SU-DHL-6 (cell line): ENCODE measurements around the gene OR4F17.
"Not testable (repeated sequence)": the region's sequence is repeated elsewhere in the genome, so short reads cannot be mapped to it uniquely, and the experiment has no call there.

Experiments used
- H2AFZ ChIP-seq: fragments of 200-600 bp; sonication (generic); 2 replicates; pipeline ENCODE4 v1.6.1; 2014; ENCODE audit warnings: low read depth, mild to moderate bottlenecking, moderate library complexity, mixed read lengths, antibody characterized with exemption, low read length; ENCODE audit not compliant: severe bottlenecking
- H3F3A ChIP-seq: fragments of 200-600 bp; shearing (Covaris generic); 2 replicates; pipeline ENCODE4 v1.6.0; 2016; ENCODE audit warnings: antibody characterized with exemption, mild to moderate bottlenecking; ENCODE audit not compliant: insufficient read depth
- H3K27ac ChIP-seq: fragments of 200-600 bp; sonication (generic); 2 replicates; pipeline ENCODE4 v1.5.1; 2016; ENCODE audit warnings: low read depth, mild to moderate bottlenecking, low read length, moderate library complexity, mixed read lengths
- H3K27me3 ChIP-seq: fragments of 200-600 bp; sonication (generic), shearing (Covaris generic); 2 replicates; pipeline ENCODE4 v1.6.0; 2014; ENCODE audit warnings: mild to moderate bottlenecking, low read length
- H3K36me3 ChIP-seq: fragments of 200-600 bp; sonication (generic); 2 replicates; pipeline ENCODE4 v1.6.1; 2014; ENCODE audit warnings: mild to moderate bottlenecking, low read length, mixed read lengths
- H3K4me2 ChIP-seq: fragments of 300-600, 200-600 bp; shearing (Covaris generic), sonication (generic); 2 replicates; pipeline ENCODE4 v1.6.0; 2014; ENCODE audit warnings: low read length, low read depth, mild to moderate bottlenecking; ENCODE audit not compliant: poor library complexity, severe bottlenecking
- H3K4me3 ChIP-seq: fragments of 200-600 bp; sonication (generic); 2 replicates; pipeline ENCODE4 v1.5.1; 2014; ENCODE audit warnings: antibody characterized with exemption, low read length, mild to moderate bottlenecking, mixed read lengths; ENCODE audit not compliant: insufficient read depth, poor library complexity, severe bottlenecking
- H3K79me2 ChIP-seq: fragments of 200-600 bp; sonication (generic); 2 replicates; pipeline ENCODE4 v1.6.1; 2014; ENCODE audit warnings: mild to moderate bottlenecking, low read length, moderate library complexity; ENCODE audit not compliant: insufficient read depth
- H3K9ac ChIP-seq: fragments of 200-600 bp; sonication (generic); 2 replicates; pipeline ENCODE4 v1.7.0; 2014; ENCODE audit warnings: mild to moderate bottlenecking, low read length
- H3K9me2 ChIP-seq: fragments of 200-600 bp; sonication (generic); replicated peaks from 2 replicates; pipeline ENCODE4 v1.6.1; 2014; ENCODE audit warnings: low read length; ENCODE audit not compliant: insufficient read depth
- H3K9me3 ChIP-seq: fragments of 200-600 bp; sonication (generic); 2 replicates; pipeline ENCODE4 v1.6.1; 2014; ENCODE audit warnings: low read length, mixed read lengths; ENCODE audit not compliant: insufficient read depth
- H4K20me1 ChIP-seq: fragments of 200-600 bp; sonication (generic); 2 replicates; pipeline ENCODE4 v1.6.1; 2014; ENCODE audit warnings: low read depth, mild to moderate bottlenecking, antibody characterized with exemption, low read length, moderate library complexity, mixed read lengths

Gene OR4F17

GRCh38 chr19:106804-107203 is at the start of gene OR4F17:
OR4F17 (plus strand) TSS chr19:107104; CDS start chr19:110679, 3,575 bp downstream.
- not testable (repeated sequence) for H3K79me2 ChIP-seq, H3K36me3 ChIP-seq, H2AFZ ChIP-seq, H3K4me2 ChIP-seq, H3K9me2 ChIP-seq, H3K9me3 ChIP-seq, H3K9ac ChIP-seq, H3K27ac ChIP-seq, H3F3A ChIP-seq, H3K4me3 ChIP-seq, H4K20me1 ChIP-seq, H3K27me3 ChIP-seq

GRCh38 chr19:70793-71192 is 36.1 kb upstream of the OR4F17 start:
- H3K4me3 ChIP-seq, H3K9me2 ChIP-seq, H3F3A ChIP-seq, H2AFZ ChIP-seq, H3K9me3 ChIP-seq, H3K27me3 ChIP-seq, H3K79me2 ChIP-seq, H3K36me3 ChIP-seq, H4K20me1 ChIP-seq, H3K9ac ChIP-seq, H3K27ac ChIP-seq, H3K4me2 ChIP-seq: not testable (repeated sequence)

GRCh38 chr19:82864-83263 is 24.0 kb upstream of the OR4F17 start:
- not testable (repeated sequence) for H3K27me3 ChIP-seq

GRCh38 chr19:83626-84025 is 23.3 kb upstream of the OR4F17 start:
- not testable (repeated sequence) for H3K27me3 ChIP-seq, H3K79me2 ChIP-seq, H3K9ac ChIP-seq, H4K20me1 ChIP-seq, H3K9me3 ChIP-seq, H3K27ac ChIP-seq, H3K4me3 ChIP-seq, H3K36me3 ChIP-seq, H2AFZ ChIP-seq, H3F3A ChIP-seq, H3K9me2 ChIP-seq, H3K4me2 ChIP-seq

More at GRCh38 chr19:82864-83263, 24.0 kb upstream of the OR4F17 start:
- H3K36me3 ChIP-seq, H3F3A ChIP-seq, H4K20me1 ChIP-seq, H3K9me2 ChIP-seq, H2AFZ ChIP-seq, H3K79me2 ChIP-seq, H3K4me2 ChIP-seq, H3K27ac ChIP-seq, H3K9me3 ChIP-seq, H3K4me3 ChIP-seq, H3K9ac ChIP-seq: not testable (repeated sequence)

GRCh38 chr19:90678-91077 is 16.2 kb upstream of the OR4F17 start:
- not testable (repeated sequence) for H4K20me1 ChIP-seq, H3K9ac ChIP-seq, H3K27me3 ChIP-seq, H3K79me2 ChIP-seq, H3F3A ChIP-seq, H2AFZ ChIP-seq, H3K4me3 ChIP-seq, H3K4me2 ChIP-seq, H3K9me3 ChIP-seq, H3K36me3 ChIP-seq, H3K27ac ChIP-seq, H3K9me2 ChIP-seq

- H3K9ac ChIP-seq, H3K36me3 ChIP-seq, H3K9me3 ChIP-seq, H4K20me1 ChIP-seq, H3K4me3 ChIP-seq, H2AFZ ChIP-seq, H3K27ac ChIP-seq, H3F3A ChIP-seq, H3K4me2 ChIP-seq, H3K27me3 ChIP-seq, H3K79me2 ChIP-seq, H3K9me2 ChIP-seq: not testable (repeated sequence)
These were observed 12.1 kb upstream of the OR4F17 start for GRCh38 chr19:94794-95193.

- H3K79me2 ChIP-seq, H3K27me3 ChIP-seq, H3K9me2 ChIP-seq, H3K9ac ChIP-seq, H4K20me1 ChIP-seq, H3K27ac ChIP-seq, H3K4me3 ChIP-seq, H3K36me3 ChIP-seq, H3K9me3 ChIP-seq, H2AFZ ChIP-seq, H3F3A ChIP-seq, H3K4me2 ChIP-seq: not testable (repeated sequence)
These were observed 9.3 kb upstream of the OR4F17 start for GRCh38 chr19:97647-98046.

GRCh38 chr19:120443-121140 is 13.7 kb downstream of the OR4F17 start:
- H3K27ac ChIP-seq, H3K9ac ChIP-seq, H3K4me2 ChIP-seq, H3K9me2 ChIP-seq, H3K27me3 ChIP-seq, H3K36me3 ChIP-seq, H2AFZ ChIP-seq, H3K9me3 ChIP-seq, H3K79me2 ChIP-seq, H3F3A ChIP-seq, H3K4me3 ChIP-seq, H4K20me1 ChIP-seq: not testable (repeated sequence)
